Esophagus muscularis mucosa (tissue), 4 donors: ENCODE measurements around the gene APMAP.

Experiments
- CTCF ChIP-seq, 3 experiments: fragments of 200-600 bp in 2 of 3; fragments of 450-650 bp in 1 of 3; sonication (generic) in 2 of 3; IDR thresholded peaks; one replicate each; pipeline ENCODE4 v1.5.1; 2017 to 2019; ENCODE audit warnings: antibody characterized with exemption in 3 of 3, mild to moderate bottlenecking in 2 of 3, moderate library complexity in 1 of 3
- EP300 ChIP-seq: sonication (generic); formaldehyde crosslinking; IDR thresholded peaks from one replicate; pipeline ENCODE4 v1.6.1; 2017; ENCODE audit warnings: antibody characterized with exemption
- POLR2A ChIP-seq: fragments of 450-650 bp; IDR thresholded peaks from one replicate; pipeline ENCODE4 v1.6.1; 2017; ENCODE audit warnings: antibody characterized with exemption, moderate library complexity, mild to moderate bottlenecking, low read depth

DNA sequence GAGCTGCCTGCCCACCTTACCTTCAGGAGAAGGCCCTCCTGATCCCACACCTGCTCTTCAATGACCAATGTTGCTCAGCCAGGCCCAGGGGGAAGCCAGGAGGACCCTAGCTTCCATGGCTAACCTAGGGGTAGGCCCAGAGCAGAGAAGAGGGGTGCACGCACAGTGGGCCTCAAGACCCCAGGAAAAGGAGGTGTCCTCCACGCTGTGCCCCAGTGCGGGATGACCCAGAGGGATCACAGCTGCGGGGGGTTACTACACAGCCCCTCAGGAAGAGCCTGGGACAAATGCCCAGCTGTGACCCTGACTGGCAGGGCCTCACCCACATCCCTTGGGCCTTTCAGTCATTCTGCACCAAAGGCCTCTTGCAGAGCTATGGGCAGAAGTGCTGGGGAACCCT, 31.6 kb upstream of the APMAP start:
- TF ChIP-seq CTCF (IDR thresholded peaks at IDR 0.05) (no peak), POLR2A (no peak), EP300 (no peak)
